ENCODE data around the gene ARSK. TPM values are rescaled to one million over a fixed set of nuclear protein-coding genes. Genes with fewer than 3 reads are reported as not detected.

The ARSK gene
- total RNA-seq, 1 donor from 2014 or later, result 3.2 TPM

- intact Hi-C loops (cut with micrococcal nuclease), result loop anchor here (1.0 kb wide), 5 partner anchors 24 to 946 kb away; partner anchors contain the start of genes ARSK and RFESD
- Mint-ChIP-seq H3K36me3 (ENCODE audit: low read depth) (no peaks in the 10 kb centered on the region), H3K9me3 (no peaks in the 10 kb centered on the region), H3K27ac (peak overlapping the region; percentile 78), H3K4me3 (no peak overlapping the region), H3K4me1 (peaks cover 20% of the 10 kb centered on the region), H3K27me3 (no peaks in the 10 kb centered on the region)
- peak; percentile 51 for DNase-seq
Measured at GRCh38 chr5:95590880-95591279, 36.0 kb downstream of the ARSK start.

GRCh38 chr5:95591490-95591901 lies 36.6 kb downstream of the ARSK start:
- no peaks in the 10 kb centered on the region for H3K9me3 Mint-ChIP-seq
- H3K27ac Mint-ChIP-seq, result peak overlapping the region; percentile 39
- H3K27me3 Mint-ChIP-seq, result no peaks in the 10 kb centered on the region
- H3K4me1 Mint-ChIP-seq, result peaks cover 20% of the 10 kb centered on the region
- H3K4me3 Mint-ChIP-seq, result no peak overlapping the region
- no peak for DNase-seq
- intact Hi-C loops (cut with micrococcal nuclease), result loop anchor here (1.0 kb wide), 5 partner anchors 24 to 946 kb away; partner anchors contain the start of genes ARSK and RFESD
- H3K36me3 Mint-ChIP-seq (ENCODE audit: low read depth), result no peaks in the 10 kb centered on the region

- Mint-ChIP-seq H3K27me3 (no peaks in the 10 kb centered on the region), H3K9me3 (no peaks in the 10 kb centered on the region), H3K27ac (no peak overlapping the region), H3K36me3 (ENCODE audit: low read depth) (no peaks in the 10 kb centered on the region), H3K4me3 (no peak overlapping the region), H3K4me1 (peaks cover 17% of the 10 kb centered on the region)
- intact Hi-C loops (cut with micrococcal nuclease), result no loop called here
- DNase-seq, result no peak
Measured at GRCh38 chr5:95595289-95595931, 40.5 kb downstream of the ARSK start.

- peaks cover 11% of the 10 kb centered on the region for H3K36me3 Mint-ChIP-seq (ENCODE audit: low read depth)
- H3K27me3 Mint-ChIP-seq, result no peaks in the 10 kb centered on the region
- H3K4me1 Mint-ChIP-seq, result no peaks in the 10 kb centered on the region
- no peak for DNase-seq
- H3K4me3 Mint-ChIP-seq, result no peak overlapping the region
- H3K27ac Mint-ChIP-seq, result no peak overlapping the region
- intact Hi-C loops (cut with micrococcal nuclease), result no loop called here
- H3K9me3 Mint-ChIP-seq, result no peaks in the 10 kb centered on the region
Measured at GRCh38 chr5:95599252-95599651, 44.4 kb downstream of the ARSK start.

DNA sequence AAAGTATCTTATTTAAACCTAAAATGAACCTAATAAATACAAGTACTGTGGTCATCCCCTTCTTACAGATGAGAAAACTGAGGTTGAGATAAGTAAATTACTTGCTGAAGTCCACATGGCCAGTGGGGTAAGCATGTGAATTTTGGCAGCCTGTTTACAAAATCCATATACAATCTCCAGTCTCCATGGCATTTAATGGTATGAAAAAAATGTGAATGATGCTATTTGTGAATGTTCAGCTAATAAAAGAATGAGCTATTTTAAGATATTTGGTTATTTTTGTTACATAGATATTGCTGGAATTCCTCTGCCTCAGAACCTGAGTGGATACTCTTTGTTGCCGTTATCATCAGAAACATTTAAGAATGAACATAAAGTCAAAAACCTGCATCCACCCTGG lies 45.7 kb downstream of the ARSK start:
- no peak overlapping the region for H3K4me3 Mint-ChIP-seq
- intact Hi-C loops (cut with micrococcal nuclease), result no loop called here

GRCh38 chr5:95605786-95606185 lies 50.9 kb downstream of the ARSK start:
- no peak for DNase-seq
- no peaks in the 10 kb centered on the region for H3K9me3 Mint-ChIP-seq
- H3K27me3 Mint-ChIP-seq, result no peaks in the 10 kb centered on the region
- H3K4me1 Mint-ChIP-seq, result no peaks in the 10 kb centered on the region
- no peak overlapping the region for H3K4me3 Mint-ChIP-seq
- H3K36me3 Mint-ChIP-seq (ENCODE audit: low read depth), result peaks cover 17% of the 10 kb centered on the region
- intact Hi-C loops (cut with micrococcal nuclease), result no loop called here
- no peak overlapping the region for H3K27ac Mint-ChIP-seq

More for the DNA sequence above, 45.7 kb downstream of the ARSK start:
- H3K27ac Mint-ChIP-seq, result no peak overlapping the region
- no peaks in the 10 kb centered on the region for H3K4me1 Mint-ChIP-seq
- peaks cover 13% of the 10 kb centered on the region for H3K36me3 Mint-ChIP-seq (ENCODE audit: low read depth)
- H3K9me3 Mint-ChIP-seq, result no peaks in the 10 kb centered on the region
- H3K27me3 Mint-ChIP-seq, result no peaks in the 10 kb centered on the region
- DNase-seq, result no peak

GRCh38 chr5:95606419-95606818 lies 51.5 kb downstream of the ARSK start:
- H3K4me1 Mint-ChIP-seq, result no peaks in the 10 kb centered on the region
- no peaks in the 10 kb centered on the region for H3K9me3 Mint-ChIP-seq
- H3K27me3 Mint-ChIP-seq, result no peaks in the 10 kb centered on the region
- intact Hi-C loops (cut with micrococcal nuclease), result no loop called here
- H3K4me3 Mint-ChIP-seq, result no peak overlapping the region
- peaks cover 13% of the 10 kb centered on the region for H3K36me3 Mint-ChIP-seq (ENCODE audit: low read depth)
- no peak for DNase-seq
- no peak overlapping the region for H3K27ac Mint-ChIP-seq

DNA sequence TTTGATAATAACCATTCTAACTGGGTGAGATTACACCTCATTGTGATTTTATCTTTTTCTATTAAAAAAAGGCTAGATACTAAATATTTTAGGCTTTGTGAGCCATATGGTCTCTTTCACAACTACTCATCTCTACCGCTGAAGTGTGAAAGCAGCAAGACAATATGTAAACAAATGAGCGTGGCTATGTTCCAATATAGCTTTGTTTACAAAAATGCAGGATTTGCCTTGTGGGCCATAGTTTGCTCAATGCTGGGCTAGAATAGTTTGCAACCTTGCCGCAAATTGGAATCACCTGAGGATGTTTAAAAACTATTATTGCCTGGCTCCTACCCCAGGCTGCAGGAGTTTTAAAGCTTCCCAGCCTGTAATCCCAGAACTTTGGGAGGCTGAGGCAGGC lies 54.8 kb downstream of the ARSK start:
- intact Hi-C loops (cut with micrococcal nuclease), result no loop called here
- H3K9me3 Mint-ChIP-seq, result peaks cover 6% of the 10 kb centered on the region
- H3K27me3 Mint-ChIP-seq, result no peaks in the 10 kb centered on the region
- peaks cover 16% of the 10 kb centered on the region for H3K36me3 Mint-ChIP-seq (ENCODE audit: low read depth)
- DNase-seq, result no peak
- H3K4me3 Mint-ChIP-seq, result no peak overlapping the region
- H3K4me1 Mint-ChIP-seq, result no peaks in the 10 kb centered on the region
- no peak overlapping the region for H3K27ac Mint-ChIP-seq

DNA sequence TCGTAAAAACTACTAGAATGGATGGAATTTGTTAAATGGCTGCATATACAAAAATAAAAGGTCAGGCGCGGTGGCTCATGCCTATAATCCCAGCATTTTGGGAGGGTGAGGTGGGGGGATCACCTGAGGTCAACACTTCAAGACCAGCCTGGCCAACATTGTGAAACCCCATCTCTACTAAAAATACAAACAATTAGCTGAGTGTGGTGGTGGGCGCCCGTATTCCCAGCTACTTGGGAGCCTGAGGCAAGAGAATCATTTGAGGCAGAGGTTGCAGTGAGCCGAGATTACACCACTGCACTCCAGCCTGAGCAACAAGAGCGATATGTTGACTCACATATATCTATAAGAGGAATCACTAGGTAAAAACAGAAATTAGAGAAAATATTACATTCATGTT lies 55.6 kb downstream of the ARSK start:
- intact Hi-C loops (cut with micrococcal nuclease), result no loop called here
- Mint-ChIP-seq H3K27ac (no peak overlapping the region), H3K27me3 (no peaks in the 10 kb centered on the region), H3K9me3 (peaks cover 6% of the 10 kb centered on the region), H3K36me3 (ENCODE audit: low read depth) (peaks cover 20% of the 10 kb centered on the region), H3K4me3 (no peak overlapping the region), H3K4me1 (peaks cover 3% of the 10 kb centered on the region)
- DNase-seq, result no peak

- Mint-ChIP-seq H3K36me3 (ENCODE audit: low read depth) (peaks cover 20% of the 10 kb centered on the region), H3K4me3 (no peak overlapping the region), H3K27me3 (no peaks in the 10 kb centered on the region), H3K27ac (no peak overlapping the region), H3K4me1 (peaks cover 3% of the 10 kb centered on the region), H3K9me3 (peaks cover 6% of the 10 kb centered on the region)
- intact Hi-C loops (cut with micrococcal nuclease), result no loop called here
- DNase-seq, result no peak
Measured at GRCh38 chr5:95611396-95611795, 56.5 kb downstream of the ARSK start.

GRCh38 chr5:95613514-95613913 lies 58.6 kb downstream of the ARSK start:
- peaks cover 23% of the 10 kb centered on the region for H3K36me3 Mint-ChIP-seq (ENCODE audit: low read depth)
- DNase-seq, result no peak
- H3K27ac Mint-ChIP-seq, result no peak overlapping the region
- H3K4me1 Mint-ChIP-seq, result peaks cover 6% of the 10 kb centered on the region
- peaks cover 2% of the 10 kb centered on the region for H3K27me3 Mint-ChIP-seq
- intact Hi-C loops (cut with micrococcal nuclease), result no loop called here
- no peak overlapping the region for H3K4me3 Mint-ChIP-seq
- peaks cover 6% of the 10 kb centered on the region for H3K9me3 Mint-ChIP-seq

DNA sequence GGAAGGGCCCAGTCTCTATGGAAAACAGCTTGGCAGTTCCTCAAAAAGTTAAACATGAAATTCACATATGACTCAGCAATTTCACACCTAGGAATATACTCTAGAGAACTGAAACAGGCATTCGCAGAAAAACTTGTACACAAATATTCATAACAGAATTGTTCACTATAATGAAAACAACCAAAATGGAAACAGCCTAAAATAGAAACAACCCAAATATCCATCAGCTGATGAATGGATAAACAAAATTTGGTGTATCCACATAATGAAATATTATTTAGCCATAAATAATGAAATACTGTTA lies 60.2 kb downstream of the ARSK start:
- Mint-ChIP-seq H3K27ac (peak overlapping the region; percentile 18), H3K4me1 (peaks cover 21% of the 10 kb centered on the region), H3K4me3 (no peak overlapping the region), H3K9me3 (peaks cover 9% of the 10 kb centered on the region), H3K27me3 (peaks cover 14% of the 10 kb centered on the region), H3K36me3 (ENCODE audit: low read depth) (peaks cover 22% of the 10 kb centered on the region)
- DNase-seq, result no peak
- intact Hi-C loops (cut with micrococcal nuclease), result loop anchor here (1.0 kb wide), 1 partner anchor 24 kb away; no protein-coding TSS in a partner anchor

DNA sequence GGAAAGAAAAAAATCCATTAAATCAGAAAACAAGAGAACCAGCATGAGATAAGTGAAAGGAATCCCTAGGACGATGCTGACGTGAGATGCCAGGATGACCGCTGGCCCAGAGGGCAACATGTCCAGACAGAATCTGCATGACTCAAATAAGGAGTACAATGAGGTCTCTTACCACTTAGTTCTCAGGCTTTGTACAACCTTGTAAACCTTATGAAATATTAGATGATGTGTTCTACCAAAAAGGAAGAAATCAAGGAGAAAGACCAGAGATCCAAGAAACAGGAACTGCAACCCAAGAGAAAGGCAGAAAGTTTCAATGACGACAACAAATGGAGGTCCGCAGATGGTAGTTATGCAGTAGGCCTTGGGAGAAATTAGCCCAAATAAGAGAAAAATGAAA lies 62.2 kb downstream of the ARSK start:
- peaks cover 16% of the 10 kb centered on the region for H3K27me3 Mint-ChIP-seq
- H3K4me1 Mint-ChIP-seq, result peaks cover 28% of the 10 kb centered on the region
- H3K27ac Mint-ChIP-seq, result no peak overlapping the region
- no peak for DNase-seq
- H3K36me3 Mint-ChIP-seq (ENCODE audit: low read depth), result peaks cover 22% of the 10 kb centered on the region
- no peak overlapping the region for H3K4me3 Mint-ChIP-seq
- intact Hi-C loops (cut with micrococcal nuclease), result no loop called here
- H3K9me3 Mint-ChIP-seq, result peaks cover 9% of the 10 kb centered on the region

GRCh38 chr5:95619096-95619495 lies 64.2 kb downstream of the ARSK start:
- H3K4me1 Mint-ChIP-seq, result peaks cover 38% of the 10 kb centered on the region
- peaks cover 6% of the 10 kb centered on the region for H3K9me3 Mint-ChIP-seq
- intact Hi-C loops (cut with micrococcal nuclease), result no loop called here
- DNase-seq, result no peak
- H3K27me3 Mint-ChIP-seq, result peaks cover 16% of the 10 kb centered on the region
- peaks cover 13% of the 10 kb centered on the region for H3K36me3 Mint-ChIP-seq (ENCODE audit: low read depth)
- H3K27ac Mint-ChIP-seq, result no peak overlapping the region
- peak overlapping the region; percentile 91 for H3K4me3 Mint-ChIP-seq

GRCh38 chr5:95619514-95620029 lies 64.7 kb downstream of the ARSK start:
- Mint-ChIP-seq H3K4me1 (peaks cover 38% of the 10 kb centered on the region), H3K36me3 (ENCODE audit: low read depth) (peaks cover 10% of the 10 kb centered on the region), H3K27me3 (peaks cover 16% of the 10 kb centered on the region), H3K4me3 (peak overlapping the region; percentile 91), H3K9me3 (peaks cover 6% of the 10 kb centered on the region), H3K27ac (peak overlapping the region; percentile 67)
- DNase-seq, result no peak
- intact Hi-C loops (cut with micrococcal nuclease), result no loop called here

Data from activated CD4-positive, alpha-beta T cell treated with anti-CD3 and anti-CD28 coated beads, Interleukin-2, amount 10 ng/mL, durations not matched to agents 24 days and 14 days (primary cell).